ENCODE results near the gene GIMAP5.

DNA sequence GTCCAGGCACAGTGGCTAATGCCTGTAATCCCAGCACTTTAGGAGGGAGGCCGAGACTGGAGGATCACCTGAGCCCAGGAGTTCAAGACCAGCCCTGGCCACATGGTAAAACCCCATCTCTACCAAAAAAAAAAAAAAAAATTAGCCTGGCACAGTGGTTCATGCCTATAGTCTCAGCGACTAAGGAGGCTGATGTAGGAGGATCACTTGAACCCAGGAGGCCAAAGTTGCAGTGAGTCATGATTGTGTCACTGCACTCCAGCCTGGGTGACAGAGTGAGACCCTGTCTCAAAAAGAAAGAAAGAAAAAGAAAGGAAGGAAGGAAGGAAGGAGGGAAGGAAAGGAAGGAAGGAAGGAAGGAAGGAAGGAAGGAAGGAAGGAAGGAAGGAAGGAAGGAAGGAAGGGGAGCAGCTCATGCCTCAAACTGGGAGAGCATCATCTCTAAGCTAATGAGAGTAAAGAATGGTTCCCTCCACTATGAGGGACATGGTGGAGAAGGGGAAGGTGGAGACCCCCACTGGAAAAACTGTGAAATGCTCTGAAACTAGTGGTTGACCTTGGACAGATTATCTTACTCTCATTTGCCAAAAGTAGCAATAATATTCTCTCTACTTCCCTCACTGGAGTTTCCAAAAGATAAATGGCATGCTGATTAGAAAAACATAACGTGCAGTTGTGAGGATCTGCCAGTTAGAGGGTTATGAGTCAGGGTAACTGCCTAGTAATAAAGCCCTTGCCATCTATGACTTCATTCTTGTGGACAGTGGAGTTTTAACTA is 16.8 kb downstream of the GIMAP5 start:
- TF ChIP-seq, protein P1, sequence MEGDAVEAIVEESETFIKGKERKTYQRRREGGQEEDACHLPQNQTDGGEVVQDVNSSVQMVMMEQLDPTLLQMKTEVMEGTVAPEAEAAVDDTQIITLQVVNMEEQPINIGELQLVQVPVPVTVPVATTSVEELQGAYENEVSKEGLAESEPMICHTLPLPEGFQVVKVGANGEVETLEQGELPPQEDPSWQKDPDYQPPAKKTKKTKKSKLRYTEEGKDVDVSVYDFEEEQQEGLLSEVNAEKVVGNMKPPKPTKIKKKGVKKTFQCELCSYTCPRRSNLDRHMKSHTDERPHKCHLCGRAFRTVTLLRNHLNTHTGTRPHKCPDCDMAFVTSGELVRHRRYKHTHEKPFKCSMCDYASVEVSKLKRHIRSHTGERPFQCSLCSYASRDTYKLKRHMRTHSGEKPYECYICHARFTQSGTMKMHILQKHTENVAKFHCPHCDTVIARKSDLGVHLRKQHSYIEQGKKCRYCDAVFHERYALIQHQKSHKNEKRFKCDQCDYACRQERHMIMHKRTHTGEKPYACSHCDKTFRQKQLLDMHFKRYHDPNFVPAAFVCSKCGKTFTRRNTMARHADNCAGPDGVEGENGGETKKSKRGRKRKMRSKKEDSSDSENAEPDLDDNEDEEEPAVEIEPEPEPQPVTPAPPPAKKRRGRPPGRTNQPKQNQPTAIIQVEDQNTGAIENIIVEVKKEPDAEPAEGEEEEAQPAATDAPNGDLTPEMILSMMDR (IDR thresholded peaks at IDR 0.05; ENCODE audit: borderline replicate concordance, extremely low read depth, low read length, poor library complexity, severe bottlenecking): peak; percentile 83
- TF ChIP-seq EZH2 (IDR thresholded peaks at IDR 0.05; ENCODE audit: borderline replicate concordance, low read depth, low read length, severe bottlenecking): no peak

Data from DND-41 (cell line).